Psoas muscle (tissue), 8 donors: Measurements from ENCODE around the gene ITPK1. TPM values are rescaled to one million over a fixed set of nuclear protein-coding genes. Genes with fewer than 3 reads are reported as not detected.

ENCODE experiments used
- ATAC-seq, 4 donors: fragments of 200-7000 bp; cut with Tn5 transposase; one replicate each; pipeline ENCODE4 v1.9.1; 2020; ENCODE audit warnings: moderate library complexity in 3 of 4, mild to moderate bottlenecking in 2 of 4
- DNase-seq, 2 donors: peaks; one replicate each; pipeline ENCODE4 v3.0.0-alpha.2; 2020
- H3K27ac ChIP-seq: fragments of 200-600 bp; one replicate; pipeline ENCODE4 v1.8.0; 2022
- H3K27me3 ChIP-seq, 3 donors: fragments of 200-600 bp in 1 of 3; one replicate each; pipeline versions ENCODE4 v1.6.1 to v1.8.0; 2013 to 2022; ENCODE audit warnings: low read length in 2 of 3, mild to moderate bottlenecking in 2 of 3, moderate library complexity in 1 of 3; ENCODE audit not compliant: insufficient read depth in 3 of 3
- H3K36me3 ChIP-seq, 2 donors: fragments of 200-600 bp in 1 of 2; one replicate each; pipeline versions ENCODE4 v1.6.1 to v1.8.0; 2013 to 2022; ENCODE audit warnings: low read depth in 1 of 2, mild to moderate bottlenecking in 1 of 2, moderate library complexity in 1 of 2; ENCODE audit not compliant: insufficient read depth in 1 of 2
- H3K4me1 ChIP-seq: fragments of 200-600 bp; one replicate; pipeline ENCODE4 v1.8.0; 2022
- H3K4me3 ChIP-seq: fragments of 200-600 bp; one replicate; pipeline ENCODE4 v1.8.0; 2022; ENCODE audit warnings: mild to moderate bottlenecking
- H3K9me3 ChIP-seq: fragments of 200-600 bp; one replicate; pipeline ENCODE4 v1.8.0; 2022
- CTCF ChIP-seq: fragments of 200-600 bp; IDR thresholded peaks from one replicate; pipeline ENCODE4 v1.8.0; 2022; ENCODE audit warnings: antibody characterized with exemption
- WGBS, 3 donors: extraction: QIAGEN DNeasy Blood & Tissue Kit; methylation state at CpG; one replicate each; pipeline versions ENCODE4 v1.1.6 to v1.1.7; 2013; 5-methylcytosine and 5-hydroxymethylcytosine counted together
- intact Hi-C, 2 donors: fragments of 100-400 bp; cut with DNase I; formaldehyde crosslinking; loops; one replicate each; pipeline versions ENCODE4 v1.11.0 to v1.14.2; 2022
- polyA plus RNA-seq, 3 donors: library from polyadenylated mRNA; stranded (reverse); fragments of 200-250 nt; gene quantifications; one replicate each; pipeline ENCODE4 v1.2.3, GENCODE V29; 2013
- total RNA-seq, 4 donors: library from RNA; stranded (reverse); fragmentation: NEBNext Ultra II Directional in 2 of 4; extraction: Animal tissue kit (Norgen Biotek cat#: 25700) in 2 of 4; gene quantifications; one replicate each; pipeline versions ENCODE4 v1.2.1 to v1.2.4, GENCODE V29; 2021 to 2023
- donor health status: healthy with polysubstance abuse.
- donor health status: DM: no; HTN: no; CAD: no; lungs with moderate emphysema.
- donor health status: Bipolar disorder and iron deficiency.
- donor health status: healthy.
- donor health status: DM: yes; HTN: yes; CAD: no.
- donor health status: DM: no; HTN: no; CAD: no.
- donor health status: DM: no; HTN: no; CAD: no.
- donor health status: DM: yes; HTN: yes; CAD: no.

The ITPK1 gene
- total and polyA plus RNA-seq, 7 donors: 30.0 to 61.1 (median 42.7) TPM

- no peak for DNase-seq
- Histone ChIP-seq H3K4me3 (no peak overlapping the region), H3K36me3 (no peaks in the 10 kb centered on the region), H3K27me3 (peaks cover 0 to 3% (median 0%) of the 10 kb centered on the region in 3 donors), H3K4me1 (no peaks in the 10 kb centered on the region), H3K27ac (no peak overlapping the region), H3K9me3 (peaks cover 3% of the 10 kb centered on the region)
- intact Hi-C loops: no loop called here
- no peak for ATAC-seq
- no peak for TF ChIP-seq CTCF
- WGBS, 3 donors: 75 to 89% (median 81%) methylated on average over 1 of the region's 1 CpG
Observed at GRCh38 chr14:92887157-92887556, 228.6 kb downstream of the ITPK1 start.

Other genes starting within 250 kb of the ITPK1 start
- gene CHGA, start 192.8 kb downstream of the ITPK1 start, total RNA-seq: under 1 TPM in 1 of 4 donors, not detected in 3; 0.87 TPM
- gene CHGA, start 192.8 kb downstream of the ITPK1 start, polyA plus RNA-seq: under 1 TPM; 0.04 to 0.16 (median 0.14) TPM
- 10 to 100 TPM; 28.4 to 49.2 (median 35.1) TPM for gene MOAP1, start 69.0 kb upstream of the ITPK1 start, total RNA-seq
- 10 to 100 TPM; 20.5 to 53.6 (median 22.6) TPM for gene MOAP1, start 69.0 kb upstream of the ITPK1 start, polyA plus RNA-seq
- 10 to 100 TPM; 19.7 to 30.1 (median 24.4) TPM for gene LYSET, start 69.4 kb upstream of the ITPK1 start, total RNA-seq
- 10 to 100 TPM; 29.1 to 50.1 (median 37.0) TPM for gene LYSET, start 69.4 kb upstream of the ITPK1 start, polyA plus RNA-seq
- 10 to 100 TPM in 1 of 4 donors, 1 to 10 TPM in 3; 7.4 to 10.3 (median 7.6) TPM for gene GON7, start 91.1 kb upstream of the ITPK1 start, total RNA-seq
- gene GON7, start 91.1 kb upstream of the ITPK1 start, polyA plus RNA-seq: 10 to 100 TPM; 15.5 to 49.3 (median 23.3) TPM
- 10 to 100 TPM; 11.5 to 22.0 (median 14.5) TPM for gene UBR7, start 91.3 kb upstream of the ITPK1 start, total RNA-seq
- gene UBR7, start 91.3 kb upstream of the ITPK1 start, polyA plus RNA-seq: 10 to 100 TPM; 16.6 to 32.6 (median 20.2) TPM
- gene BTBD7, start 217.1 kb upstream of the ITPK1 start, total RNA-seq: 10 to 100 TPM; 18.9 to 24.9 (median 22.6) TPM
- 10 to 100 TPM in 1 of 3 donors, 1 to 10 TPM in 2; 6.0 to 13.3 (median 6.9) TPM for gene BTBD7, start 217.1 kb upstream of the ITPK1 start, polyA plus RNA-seq
- under 1 TPM in 1 of 4 donors, not detected in 3; 0.54 TPM for gene COX8C, start 231.3 kb upstream of the ITPK1 start, total RNA-seq
- under 1 TPM in 1 of 3 donors, not detected in 2; 0.35 TPM for gene COX8C, start 231.3 kb upstream of the ITPK1 start, polyA plus RNA-seq